IPS-11a (cell line): ENCODE results near the gene GOLGA5.
"Not testable (repeated sequence)": the region's sequence is repeated elsewhere in the genome, so short reads cannot be mapped to it uniquely, and the experiment has no call there.

ENCODE experiments used
- H3K4me3 ChIP-seq: one replicate; pipeline ENCODE4 v1.5.1; 2013; ENCODE audit warnings: low read depth, low read length, control low read depth

The GOLGA5 gene

GRCh38 chr14:92793709-92794546 is at the start of gene GOLGA5:
Gene GOLGA5, plus strand, starts transcription at chr14:92794305. Its CDS starts 3,133 bp downstream, at chr14:92797438.
- H3K4me3 ChIP-seq = peak within 1 kb of the TSS; percentile 96

- H3K4me3 ChIP-seq = peak overlapping the region; percentile 79
Observed at GRCh38 chr14:92747701-92748258, 46.3 kb upstream of the GOLGA5 start.

- peak within 1 kb of the TSS; percentile 79 for H3K4me3 ChIP-seq
Observed at GRCh38 chr14:92748259-92749016, 45.7 kb upstream of the GOLGA5 start, which contains the start of gene LGMN. Gene LGMN, minus strand, starts transcription at chr14:92748627. Its CDS starts 15,841 bp downstream, at chr14:92732786.

- H3K4me3 ChIP-seq = not testable (repeated sequence)
Observed at GRCh38 chr14:92750222-92750728, 43.8 kb upstream of the GOLGA5 start.

- H3K4me3 ChIP-seq = no peak overlapping the region
Observed at GRCh38 chr14:92750994-92751400, 43.1 kb upstream of the GOLGA5 start.

GRCh38 chr14:92751819-92752218 is 42.3 kb upstream of the GOLGA5 start:
- H3K4me3 ChIP-seq = no peak overlapping the region

- H3K4me3 ChIP-seq = no peak overlapping the region
Observed at GRCh38 chr14:92753250-92753649, 40.9 kb upstream of the GOLGA5 start.

GRCh38 chr14:92754966-92755365 is 39.1 kb upstream of the GOLGA5 start:
- no peak overlapping the region for H3K4me3 ChIP-seq

GRCh38 chr14:92755495-92755894 is 38.6 kb upstream of the GOLGA5 start:
- H3K4me3 ChIP-seq = no peak overlapping the region

- no peak overlapping the region for H3K4me3 ChIP-seq
Observed at GRCh38 chr14:92756446-92756845, 37.7 kb upstream of the GOLGA5 start.

GRCh38 chr14:92759300-92759678 is 34.8 kb upstream of the GOLGA5 start:
- H3K4me3 ChIP-seq = no peak overlapping the region

GRCh38 chr14:92759679-92760523 is 34.2 kb upstream of the GOLGA5 start:
- H3K4me3 ChIP-seq = no peak overlapping the region

- H3K4me3 ChIP-seq = no peak overlapping the region
Observed at GRCh38 chr14:92760524-92760805, 33.6 kb upstream of the GOLGA5 start.

GRCh38 chr14:92763666-92764631 is 30.2 kb upstream of the GOLGA5 start:
- not testable (repeated sequence) for H3K4me3 ChIP-seq

- H3K4me3 ChIP-seq = not testable (repeated sequence)
Observed at GRCh38 chr14:92768236-92768635, 25.9 kb upstream of the GOLGA5 start.

GRCh38 chr14:92768795-92769194 is 25.3 kb upstream of the GOLGA5 start:
- no peak overlapping the region for H3K4me3 ChIP-seq

GRCh38 chr14:92770484-92770883 is 23.6 kb upstream of the GOLGA5 start:
- no peak overlapping the region for H3K4me3 ChIP-seq

GRCh38 chr14:92774572-92774971 is 19.5 kb upstream of the GOLGA5 start:
- H3K4me3 ChIP-seq = no peak overlapping the region

GRCh38 chr14:92775292-92775691 is 18.8 kb upstream of the GOLGA5 start:
- H3K4me3 ChIP-seq = not testable (repeated sequence)
